Right lung (tissue), 10 donors: ENCODE measurements around the gene TMEFF1. TPM values are rescaled to one million over a fixed set of nuclear protein-coding genes. Genes with fewer than 3 reads are reported as not detected.
"Not testable (repeated sequence)": the region's sequence is repeated elsewhere in the genome, so short reads cannot be mapped to it uniquely, and the experiment has no call there.

Source experiments
- DNase-seq, 2 donors: peaks; one replicate each; pipeline ENCODE4 v3.0.0-alpha.2; 2013
- long read RNA-seq, 8 donors: transcript quantifications; one replicate each; lab custom pipeline, GENCODE V29; 2026
- polyA plus RNA-seq, 5 donors: library from polyadenylated mRNA; unstranded; fragments of 120-200 nt; gene quantifications; one replicate each; pipeline versions ENCODE4 v1.2.1 to v1.2.3, GENCODE V29; 2013; ENCODE audit warnings: inconsistent platforms in 1 of 5, low replicate concordance in 1 of 5; ENCODE audit not compliant: insufficient read length in 5 of 5, insufficient read depth in 1 of 5

Gene TMEFF1
- polyA plus RNA-seq: 1 to 10 TPM; 1.7 to 3.2 (median 2.0) TPM
- long read RNA-seq, donor 1, transcript TMEFF1-201 (10 exons, 2,611 nt): major isoform, 8 of 8 reads
- long read RNA-seq, donor 1, partial matches to known transcripts: 0 of 8 reads
- long read RNA-seq, donor 1, other reads (novel, unspliced or antisense): 0 of 8 reads
- long read RNA-seq, donor 2, transcript TMEFF1-201 (10 exons, 2,611 nt): major isoform, 5 of 5 reads
- long read RNA-seq, donor 2, partial matches to known transcripts: 0 of 5 reads
- long read RNA-seq, donor 2, other reads (novel, unspliced or antisense): 0 of 5 reads
- long read RNA-seq, donor 3, partial matches to known transcripts: 0 of 4 reads
- long read RNA-seq, donor 3, other reads (novel, unspliced or antisense): 0 of 4 reads
- long read RNA-seq, donor 4: 0 reads
- long read RNA-seq, donor 5, transcript TMEFF1-201 (10 exons, 2,611 nt): major isoform, 12 of 12 reads
- long read RNA-seq, donor 5, partial matches to known transcripts: 0 of 12 reads
- long read RNA-seq, donor 5, other reads (novel, unspliced or antisense): 0 of 12 reads
- long read RNA-seq, donor 6, transcript TMEFF1-201 (10 exons, 2,611 nt): major isoform, 9 of 9 reads
- long read RNA-seq, donor 6, partial matches to known transcripts: 0 of 9 reads
- long read RNA-seq, donor 6, other reads (novel, unspliced or antisense): 0 of 9 reads
- long read RNA-seq, donor 7, transcript TMEFF1-201 (10 exons, 2,611 nt): major isoform, 5 of 5 reads
- long read RNA-seq, donor 7, partial matches to known transcripts: 0 of 5 reads
- long read RNA-seq, donor 7, other reads (novel, unspliced or antisense): 0 of 5 reads
- long read RNA-seq, donor 8, partial matches to known transcripts: 0 of 3 reads
- long read RNA-seq, donor 8, other reads (novel, unspliced or antisense): 0 of 3 reads

DNA sequence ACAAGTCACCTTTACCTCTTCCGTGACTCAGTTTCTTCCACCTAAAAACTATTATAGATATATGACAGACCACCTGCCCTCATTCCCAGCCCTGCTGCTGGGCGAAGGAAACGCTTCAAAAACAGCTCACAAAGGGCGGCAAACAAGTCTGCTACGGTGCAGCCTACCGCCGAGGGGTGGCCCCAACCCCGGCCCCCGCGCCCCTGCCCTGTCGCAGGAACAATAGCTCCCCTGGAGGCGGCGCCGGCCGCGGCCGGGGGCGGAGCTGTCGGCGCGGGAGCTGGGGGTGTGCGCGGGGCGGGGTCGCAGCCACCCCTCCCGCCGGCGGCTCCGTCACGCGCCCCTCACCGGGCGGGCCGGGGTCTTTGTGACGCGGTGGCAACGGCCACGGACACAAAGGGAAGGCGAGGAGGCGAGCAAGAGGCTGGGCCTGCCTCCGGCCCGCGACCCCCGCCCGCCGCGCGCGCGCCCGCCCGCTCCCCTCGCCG lies at the start of gene TMEFF1:
Gene TMEFF1 (plus strand): TSS at position 362 of the 488 bp plus-strand sequence. CDS start 396 bp downstream, outside the sequence.
- DNase-seq: peak; percentile 51 to 52

- DNase-seq: no peak
Observed at GRCh38 chr9:100425758-100426157, 47.2 kb upstream of the TMEFF1 start.

GRCh38 chr9:100426189-100426529 lies 46.8 kb upstream of the TMEFF1 start:
- no peak for DNase-seq

- peak; percentile 59 to 61 for DNase-seq
Observed at GRCh38 chr9:100426530-100427365, 46.2 kb upstream of the TMEFF1 start, which contains the start of gene MSANTD3. Gene MSANTD3, plus strand, starts transcription at chr9:100427143. Its CDS starts 14,796 bp downstream, at chr9:100441939.

- peak; percentile 29 to 36 for DNase-seq
Observed at GRCh38 chr9:100427366-100428263, 45.3 kb upstream of the TMEFF1 start.

DNA sequence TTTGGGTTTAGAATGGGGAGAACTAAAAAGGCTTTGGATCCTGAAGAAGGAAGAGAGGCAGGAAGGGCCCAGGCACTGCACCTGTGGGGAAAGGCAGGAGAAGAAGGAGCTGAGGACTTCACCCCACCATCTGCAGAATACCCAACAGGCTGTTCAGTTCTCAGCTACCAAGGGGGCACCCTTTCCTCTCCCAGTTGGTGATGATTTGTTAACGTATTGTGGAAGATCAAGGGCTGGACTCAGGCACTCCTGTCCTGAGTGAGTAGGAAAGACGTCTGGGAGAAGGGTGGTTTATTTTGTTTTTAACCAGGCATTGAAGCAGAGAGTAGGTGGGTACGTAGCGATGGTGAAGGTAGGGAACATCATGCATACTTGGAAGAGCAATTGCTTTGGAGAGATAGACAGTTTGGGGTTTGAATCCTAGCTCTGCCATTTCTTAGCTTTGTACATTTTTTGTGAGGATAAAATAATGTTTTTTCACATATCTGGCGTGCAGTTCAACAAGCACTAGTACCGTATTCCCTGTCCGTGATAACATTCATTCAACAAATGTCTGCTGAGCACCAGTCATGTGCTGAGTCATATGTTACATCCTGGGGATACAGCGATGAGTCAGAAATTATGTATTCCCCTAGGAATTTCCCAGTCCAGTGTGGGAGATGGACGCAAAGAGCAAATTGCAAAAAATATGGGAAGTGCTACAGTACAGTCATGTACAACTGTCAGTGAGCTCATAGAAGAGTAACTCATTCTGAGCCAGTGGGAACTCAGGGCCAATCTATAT lies 43.9 kb upstream of the TMEFF1 start:
- no peak for DNase-seq

DNA sequence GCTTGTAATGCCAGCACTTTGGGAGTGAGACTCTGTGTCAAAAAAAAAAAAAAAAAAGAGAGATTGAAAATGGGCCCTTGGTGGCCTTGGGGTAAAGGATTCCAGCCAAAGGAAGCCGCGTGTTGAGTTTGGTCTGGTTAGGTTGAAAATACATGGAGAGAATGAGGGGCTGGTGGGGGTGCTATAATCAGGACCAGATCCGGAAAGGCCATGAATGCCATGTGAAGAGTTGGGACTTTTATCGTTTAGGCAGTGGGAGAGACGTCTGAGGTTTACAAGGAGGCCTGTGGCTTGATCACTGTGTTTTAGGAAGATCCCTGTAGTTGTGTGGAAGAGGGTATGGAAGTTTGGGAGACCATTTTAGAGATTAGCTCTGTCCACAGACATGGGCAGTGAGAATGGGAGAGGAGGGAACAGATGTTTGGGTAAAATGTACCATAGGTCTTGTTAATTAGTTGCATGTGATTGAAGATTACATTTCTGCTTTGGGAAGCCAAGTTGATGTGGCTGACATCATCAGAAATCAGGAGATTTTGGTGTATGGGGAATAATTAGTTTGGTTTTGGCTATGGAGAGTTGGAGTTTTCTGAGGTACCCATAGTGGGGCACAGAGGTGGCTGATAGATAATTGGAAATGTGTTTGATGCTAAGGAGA lies 42.5 kb upstream of the TMEFF1 start:
- no peak for DNase-seq

- no peak for DNase-seq
Observed at GRCh38 chr9:100431886-100432285, 41.1 kb upstream of the TMEFF1 start.

- DNase-seq: no peak
Observed at GRCh38 chr9:100432736-100433135, 40.2 kb upstream of the TMEFF1 start.

- DNase-seq: no peak
Observed at GRCh38 chr9:100436571-100436970, 36.4 kb upstream of the TMEFF1 start.

GRCh38 chr9:100437860-100438805 lies 34.8 kb upstream of the TMEFF1 start:
- DNase-seq: peak; percentile 19 to 36

- no peak for DNase-seq
Observed at GRCh38 chr9:100440071-100440470, 32.9 kb upstream of the TMEFF1 start.

GRCh38 chr9:100440487-100440886 lies 32.5 kb upstream of the TMEFF1 start:
- DNase-seq: not testable (repeated sequence)

DNA sequence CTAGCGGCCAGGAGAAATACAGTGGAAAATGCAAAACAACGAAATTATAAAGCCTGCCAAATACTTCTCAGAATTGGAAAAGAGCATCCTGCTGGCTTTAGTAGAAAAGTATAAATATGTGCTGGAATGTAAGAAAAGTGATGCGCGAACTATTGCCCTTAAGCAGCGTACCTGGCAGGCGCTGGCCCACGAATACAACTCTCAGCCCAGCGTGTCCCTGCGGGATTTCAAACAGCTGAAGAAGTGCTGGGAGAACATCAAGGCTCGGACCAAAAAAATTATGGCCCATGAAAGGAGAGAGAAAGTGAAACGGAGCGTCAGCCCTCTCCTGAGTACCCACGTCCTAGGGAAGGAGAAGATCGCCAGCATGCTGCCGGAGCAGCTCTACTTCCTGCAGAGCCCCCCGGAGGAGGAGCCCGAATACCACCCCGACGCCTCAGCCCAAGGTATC lies 31.0 kb upstream of the TMEFF1 start:
- DNase-seq: no peak

- no peak for DNase-seq
Observed at GRCh38 chr9:100443781-100444768, 28.9 kb upstream of the TMEFF1 start.
